D341Med (cell line): ENCODE measurements around the gene GSG1.

Experiments
- DNase-seq: peaks from one replicate; pipeline ENCODE4 v3.0.0; 2012; ENCODE audit warnings: low spot score

The GSG1 gene

DNA sequence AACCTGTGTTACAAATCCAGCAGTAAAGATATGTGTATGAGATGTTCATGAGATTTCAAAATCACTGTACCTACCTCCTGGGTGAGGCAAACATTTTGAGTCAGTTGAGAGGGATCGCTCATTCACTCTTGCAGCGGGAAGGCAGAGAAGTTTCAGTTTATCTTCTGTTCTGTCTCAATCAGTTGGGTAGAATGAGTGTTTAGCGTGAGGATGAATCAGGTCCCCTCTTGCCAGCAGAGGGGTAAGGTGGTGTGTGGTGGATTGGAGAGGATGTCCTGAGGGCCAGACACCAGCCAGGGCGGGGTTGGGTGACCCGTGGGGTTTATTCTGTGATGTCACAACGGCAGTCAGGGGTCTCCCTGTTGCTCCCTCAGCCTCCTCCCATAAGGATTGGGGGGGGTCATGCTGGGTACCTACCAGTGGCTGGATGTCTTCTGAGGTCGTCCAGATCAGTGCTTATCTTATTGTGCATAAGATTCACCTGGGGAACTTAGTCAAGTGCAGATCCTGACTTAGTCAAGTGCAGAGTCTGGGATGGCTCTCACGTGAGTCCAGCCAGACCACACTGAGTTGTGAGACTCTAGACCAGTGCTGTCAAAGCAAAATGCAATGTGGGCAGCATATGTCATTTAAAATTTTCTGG, at the start of gene GSG1:
TSS of gene GSG1 (minus strand) at position 277 of the 643 bp plus-strand sequence. CDS start at position 122, 155 bp downstream.
- DNase-seq, result no peak

DNA sequence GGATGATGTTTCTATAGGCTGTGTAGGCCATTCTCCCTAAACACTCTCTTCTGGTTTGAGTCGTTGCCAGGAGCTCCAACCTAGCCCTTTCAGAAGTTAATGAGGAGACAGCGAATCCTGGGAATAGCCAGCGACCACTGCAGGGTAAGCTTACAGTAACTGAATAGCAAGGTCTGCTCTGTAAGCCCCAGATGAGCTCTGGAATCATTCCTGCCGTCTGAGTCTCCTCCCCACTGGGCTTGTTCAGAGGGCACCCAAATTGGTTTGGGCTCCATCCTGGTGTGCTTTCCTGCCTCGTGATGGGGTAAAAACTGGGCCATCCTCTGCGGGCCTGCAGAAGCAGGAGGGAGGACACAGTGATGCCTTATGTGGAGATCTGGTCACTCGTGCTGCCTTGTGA, 49.7 kb upstream of the GSG1 start:
- DNase-seq, result no peak

GRCh38 chr12:13152756-13153155, 49.3 kb upstream of the GSG1 start:
- no peak for DNase-seq

DNA sequence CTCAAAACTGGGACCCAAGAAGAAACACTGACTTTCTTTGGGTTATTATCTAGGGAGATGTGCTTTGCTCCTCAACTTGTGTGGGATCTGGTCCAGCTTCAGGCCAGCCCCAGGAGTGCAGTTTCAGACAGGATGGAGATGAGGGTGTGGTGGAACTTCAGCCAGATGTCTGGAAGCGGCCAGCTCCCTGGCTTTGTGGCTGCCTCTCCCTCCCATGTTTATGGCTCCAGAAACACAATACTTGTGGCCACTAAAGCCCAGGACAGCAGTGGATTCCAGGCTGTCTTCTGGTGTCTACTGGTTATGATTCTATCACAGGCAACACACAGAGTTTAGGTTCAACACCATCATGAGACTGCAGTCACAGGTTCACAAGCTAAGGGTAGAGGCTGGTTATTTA, 48.8 kb upstream of the GSG1 start:
- DNase-seq, result no peak

GRCh38 chr12:13149411-13149810, 45.9 kb upstream of the GSG1 start:
- DNase-seq, result no peak

- no peak for DNase-seq
These were observed 45.0 kb upstream of the GSG1 start for GRCh38 chr12:13148485-13148847.

DNA sequence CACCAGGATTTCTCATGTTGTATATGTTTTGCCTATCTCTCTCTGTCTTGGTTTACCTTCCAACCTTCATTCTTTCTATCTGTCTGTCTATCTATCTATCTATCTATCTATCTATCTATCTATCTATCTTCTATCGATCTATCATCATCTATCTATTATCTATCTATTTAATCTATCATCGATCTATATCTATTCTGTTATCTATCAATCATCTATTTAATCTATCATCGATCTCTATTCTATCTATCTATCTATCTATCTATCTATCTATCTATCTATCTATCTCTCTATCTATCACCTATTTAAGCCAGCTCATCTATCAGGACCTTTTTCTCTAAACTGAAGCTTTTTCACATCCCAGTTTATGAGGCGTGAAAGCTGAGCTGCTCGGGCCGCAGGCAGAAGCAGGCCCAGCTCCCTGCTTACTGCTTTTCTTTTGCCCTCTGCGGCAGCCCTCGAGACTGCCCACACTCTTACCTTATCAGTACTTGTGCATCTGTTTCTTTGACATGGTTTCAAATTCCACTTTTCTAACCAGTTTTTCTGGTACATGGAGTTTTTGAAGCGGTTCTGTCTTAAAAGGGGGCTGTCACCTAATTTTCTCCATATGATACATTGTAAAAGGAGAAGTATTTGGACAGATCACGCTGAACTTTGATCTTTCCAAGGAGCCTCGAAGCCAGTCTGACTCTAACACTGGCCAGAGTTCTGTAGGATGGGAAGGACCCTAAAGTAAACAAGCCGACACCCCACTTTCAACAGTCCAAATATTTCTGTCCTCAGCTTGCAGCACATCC, 44.4 kb upstream of the GSG1 start:
- no peak for DNase-seq

DNA sequence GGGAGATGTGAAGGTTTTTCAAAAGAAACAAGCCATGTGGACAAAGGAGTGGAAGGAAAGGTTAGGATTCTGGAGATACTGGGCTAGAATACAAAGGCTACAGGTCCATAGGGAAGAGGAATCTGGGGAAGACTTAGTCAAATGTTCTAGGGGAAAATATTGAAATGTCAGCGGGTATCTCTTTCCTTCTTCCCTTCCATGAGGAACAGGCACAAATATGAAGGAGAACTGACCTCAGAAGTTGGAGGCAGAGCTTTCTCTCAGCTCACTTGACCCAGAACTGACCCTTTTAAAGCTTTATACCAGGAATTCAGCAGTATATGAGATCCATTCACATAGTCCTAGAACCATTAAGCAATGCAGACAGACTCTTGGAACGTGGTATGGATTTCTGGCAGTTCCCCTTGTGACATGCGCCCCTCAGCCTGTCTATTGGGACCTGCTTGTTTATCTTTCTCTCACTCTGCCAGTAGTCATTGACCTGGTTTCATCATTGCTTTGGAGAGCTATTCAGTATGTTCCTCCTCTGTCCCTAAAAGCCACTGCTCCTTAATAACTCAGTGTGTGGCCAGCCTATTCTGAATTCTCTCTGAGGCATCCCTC, 43.0 kb upstream of the GSG1 start:
- DNase-seq, result no peak

DNA sequence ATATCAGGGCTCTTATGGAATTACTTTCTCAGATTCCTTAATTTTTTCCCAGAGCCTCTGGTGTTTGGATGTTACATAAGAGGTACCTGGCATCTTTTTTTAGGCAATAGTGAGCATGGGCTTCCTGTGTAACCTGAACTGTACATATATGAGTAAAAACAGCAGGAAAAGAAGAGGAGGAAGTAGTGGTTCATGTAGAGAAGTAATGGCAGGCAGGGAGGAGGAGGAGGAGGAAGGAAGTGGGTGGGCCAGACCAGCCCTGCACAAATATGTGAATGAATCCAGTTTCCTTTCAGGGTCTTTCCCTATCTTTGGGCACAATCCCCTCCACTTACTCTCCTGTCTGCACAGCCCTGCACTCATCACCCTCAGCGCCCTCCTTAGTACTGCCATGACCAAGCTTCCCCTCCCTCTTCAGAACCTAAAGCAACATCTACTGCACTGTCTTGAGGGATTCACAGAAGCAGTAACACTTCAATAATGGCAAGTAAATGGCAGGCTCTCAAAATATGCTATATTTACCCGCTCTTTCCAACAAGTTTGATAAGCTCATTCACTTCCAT, 40.9 kb upstream of the GSG1 start:
- DNase-seq, result no peak

GRCh38 chr12:13142747-13143146, 39.3 kb upstream of the GSG1 start:
- no peak for DNase-seq

DNA sequence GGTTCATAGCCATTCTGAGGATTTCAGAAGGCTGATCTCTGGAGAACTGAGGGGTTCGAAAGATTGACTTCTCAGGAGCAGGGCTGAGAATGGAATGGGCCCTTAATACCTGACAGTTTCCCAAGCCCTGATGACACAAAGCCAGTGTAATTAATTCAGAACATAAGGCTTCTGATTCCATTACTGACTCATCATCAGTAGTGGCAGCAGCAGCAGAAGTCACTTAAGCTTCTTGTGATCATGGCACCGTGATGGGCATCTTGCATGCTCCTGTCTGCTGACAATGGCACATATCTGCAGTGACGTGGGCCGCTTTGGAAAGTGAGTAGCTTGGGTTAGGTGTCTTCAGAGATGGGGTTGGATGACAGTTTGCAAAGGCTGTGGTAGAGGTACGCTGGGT, 38.2 kb upstream of the GSG1 start:
- no peak for DNase-seq

- DNase-seq, result peak; percentile 43
These were observed 32.1 kb upstream of the GSG1 start for GRCh38 chr12:13135371-13136178.

DNA sequence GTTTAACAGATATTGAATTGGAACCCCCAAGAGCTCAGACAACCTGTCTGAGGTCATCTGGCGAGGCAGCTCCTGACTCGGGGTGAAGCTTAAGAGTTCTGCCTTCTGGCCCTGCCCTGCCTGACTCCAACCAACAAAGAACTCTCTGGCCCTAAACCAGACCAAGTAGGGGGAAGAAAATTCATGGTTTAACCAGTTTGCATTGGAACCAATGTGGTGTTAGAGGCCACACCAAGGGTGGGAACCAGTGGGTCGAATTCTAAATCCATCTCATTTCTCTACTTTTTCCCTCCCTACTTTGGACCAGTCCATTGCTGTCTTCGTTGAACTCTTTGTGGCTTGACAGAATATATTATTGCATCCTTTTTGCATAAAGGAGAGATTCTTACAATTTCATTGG, 30.4 kb upstream of the GSG1 start:
- no peak for DNase-seq

- DNase-seq, result no peak
These were observed 27.5 kb upstream of the GSG1 start for GRCh38 chr12:13130981-13131380.

DNA sequence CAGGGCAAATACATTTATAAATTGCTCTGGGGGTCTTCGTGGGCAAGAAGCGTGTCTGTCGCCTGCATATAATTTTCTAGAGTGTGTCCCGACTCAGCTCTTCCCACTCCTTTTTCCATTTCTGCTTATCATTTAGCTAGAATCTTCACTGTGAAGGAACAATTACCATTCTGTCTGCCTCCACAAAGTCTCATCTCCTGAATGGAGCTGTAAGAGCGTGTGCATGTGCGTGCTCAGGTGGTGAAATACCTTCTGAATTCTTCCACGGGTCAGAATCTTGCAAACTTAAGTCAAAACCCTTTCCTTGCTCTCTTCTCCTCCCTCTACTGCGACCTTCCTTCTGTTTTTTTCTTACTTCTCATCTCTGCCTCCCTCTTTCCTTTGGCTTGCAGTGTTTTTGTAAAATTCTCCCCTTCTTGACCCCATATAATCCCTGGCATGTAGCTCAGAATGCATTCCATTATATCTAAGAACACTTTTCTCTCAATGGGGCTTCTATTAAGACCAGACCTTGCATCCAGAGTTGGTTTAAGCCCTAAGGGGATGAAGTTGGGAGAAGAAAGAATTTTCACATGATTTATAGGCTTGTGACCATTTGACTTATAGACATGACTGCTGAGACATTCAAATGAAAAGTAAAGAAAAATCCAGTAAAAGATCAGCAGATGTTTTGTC, 25.0 kb upstream of the GSG1 start:
- DNase-seq, result no peak

GRCh38 chr12:13127444-13127843, 24.0 kb upstream of the GSG1 start:
- no peak for DNase-seq

DNA sequence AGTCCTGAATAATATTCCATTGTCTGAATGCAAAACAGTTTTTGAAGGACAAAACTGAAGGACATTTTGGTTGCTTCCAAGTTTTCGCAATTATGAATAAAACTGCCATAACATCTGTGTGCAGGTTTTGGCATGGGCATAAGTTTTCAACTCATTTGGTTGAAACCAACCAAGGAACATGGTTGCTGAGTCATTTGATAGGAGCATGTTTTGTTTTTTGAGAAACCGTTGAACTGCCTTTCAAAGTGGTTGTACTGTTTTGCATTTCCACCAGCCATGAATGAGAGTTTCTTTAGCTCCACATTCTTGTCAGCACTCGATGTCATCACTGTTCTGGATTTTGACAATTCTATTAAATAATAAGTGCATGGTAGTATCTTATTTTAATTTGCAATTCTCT, 23.0 kb upstream of the GSG1 start:
- DNase-seq, result no peak

DNA sequence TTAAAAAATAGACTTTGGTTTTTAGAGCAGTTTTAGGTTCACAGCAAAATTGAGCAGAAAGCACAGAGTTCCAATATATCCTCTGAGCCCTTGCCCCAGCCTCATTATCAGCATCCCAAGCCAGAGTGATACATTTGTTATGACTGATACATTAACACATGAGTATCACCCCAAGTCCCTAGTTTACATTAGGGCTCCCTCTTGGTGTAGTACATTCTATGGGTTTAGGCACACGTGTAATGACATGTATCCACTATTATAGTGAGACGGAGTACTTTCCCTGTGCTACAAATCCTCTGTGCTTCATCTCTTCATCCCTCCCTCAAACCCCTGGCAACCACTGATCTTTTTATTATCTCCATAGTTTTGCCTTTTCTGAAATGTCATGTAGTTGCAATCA, 22.5 kb upstream of the GSG1 start:
- no peak for DNase-seq

- DNase-seq, result no peak
These were observed 21.4 kb upstream of the GSG1 start for GRCh38 chr12:13124656-13125505.

- no peak for DNase-seq
These were observed 18.1 kb upstream of the GSG1 start for GRCh38 chr12:13121568-13121967.

DNA sequence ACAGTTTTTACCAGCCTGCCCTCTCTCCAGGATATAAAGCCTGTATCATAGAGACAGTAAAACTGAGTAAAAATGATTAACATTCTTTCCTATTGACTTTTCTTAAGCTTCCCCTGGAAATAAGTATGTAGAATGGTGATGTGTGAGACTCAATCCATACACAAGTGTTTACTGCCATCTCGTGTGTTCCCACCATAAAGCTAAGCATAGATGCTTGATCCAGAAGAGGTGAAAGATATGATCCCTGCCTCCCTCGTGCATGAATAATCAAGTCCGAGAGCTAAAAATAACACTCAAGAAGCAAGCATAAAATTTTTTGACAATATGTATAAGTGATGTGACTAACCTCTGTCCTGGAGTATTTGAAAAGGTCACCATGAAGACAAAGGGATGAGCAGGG, 16.9 kb upstream of the GSG1 start:
- no peak for DNase-seq
